ACHN (cell line): ENCODE data around the gene NOS1.

Source experiments
- DNase-seq: peaks from one replicate; pipeline ENCODE4 v3.0.0-alpha.2; 2015
- in situ Hi-C: cut with HindIII; loops from 2 replicates; pipeline ENCODE4 v1.10.0; 2017; ENCODE audit warnings: low sequenced_read_pairs, low pct_ligation_motif_present, low pct_unique_long_range_greater_than_20kb

The NOS1 gene

GRCh38 chr12:117342682-117343081 lies 18.7 kb downstream of the NOS1 start:
- in situ Hi-C loops: no loop called here
- no peak for DNase-seq

DNA sequence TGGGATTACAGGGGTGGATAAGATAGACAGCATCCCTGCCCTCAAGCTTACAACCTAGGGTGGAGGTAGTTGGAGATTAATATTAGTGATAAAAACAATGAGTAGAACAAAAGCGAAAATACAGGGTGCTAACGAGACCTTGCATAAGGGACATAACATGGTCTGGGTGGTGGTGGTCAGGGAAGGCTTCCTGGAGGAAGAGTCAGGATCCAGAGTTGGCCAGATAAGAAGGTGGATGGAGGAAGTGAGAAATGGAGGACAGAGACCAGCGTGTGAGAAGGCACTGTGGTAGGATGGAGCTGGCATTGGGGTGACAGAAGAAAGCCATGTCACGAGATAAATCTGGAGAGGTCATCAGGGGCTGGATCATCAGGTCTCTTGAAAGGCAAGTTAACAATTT lies 19.2 kb downstream of the NOS1 start:
- in situ Hi-C loops: no loop called here
- DNase-seq: no peak

- in situ Hi-C loops: no loop called here
- no peak for DNase-seq
Measured at GRCh38 chr12:117339104-117339503, 22.3 kb downstream of the NOS1 start.

DNA sequence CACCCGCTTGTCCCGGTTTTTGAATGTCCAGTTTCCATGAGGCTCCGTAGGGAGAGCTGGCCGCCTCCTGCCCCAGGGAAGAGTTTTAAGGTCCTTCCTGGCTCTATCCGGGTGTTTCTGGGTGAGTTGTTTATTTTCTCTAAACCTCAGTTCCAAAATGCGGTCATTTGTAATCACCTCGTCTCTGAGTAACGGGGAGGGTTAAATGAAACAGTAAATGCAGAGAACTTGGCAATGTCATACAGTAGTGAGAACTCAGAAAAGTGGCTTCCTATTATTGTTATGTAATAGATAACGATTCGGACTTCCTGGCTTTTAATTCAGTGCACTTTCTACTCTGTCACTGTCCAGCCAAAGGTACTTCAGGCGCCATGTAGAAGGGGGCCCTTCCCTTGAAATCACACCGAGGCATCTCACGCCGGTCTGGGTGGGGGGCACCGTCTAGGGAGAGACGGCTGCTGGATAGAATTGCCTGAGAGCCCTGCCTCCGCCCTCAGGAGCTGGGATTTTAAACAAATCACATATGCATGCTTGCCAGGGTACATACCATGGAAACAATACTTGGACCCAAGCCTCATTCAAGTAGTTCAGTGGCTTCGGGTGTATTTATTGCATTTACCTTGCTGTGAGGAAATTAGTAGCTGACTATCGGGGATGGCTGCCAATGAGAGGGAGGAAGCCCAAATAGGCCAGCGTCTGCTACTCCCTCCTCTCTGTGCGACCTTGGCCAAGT lies 26.4 kb downstream of the NOS1 start:
- in situ Hi-C loops: no loop called here
- no peak for DNase-seq

- no peak for DNase-seq
- in situ Hi-C loops: no loop called here
Measured at GRCh38 chr12:117334051-117334450, 27.4 kb downstream of the NOS1 start.

DNA sequence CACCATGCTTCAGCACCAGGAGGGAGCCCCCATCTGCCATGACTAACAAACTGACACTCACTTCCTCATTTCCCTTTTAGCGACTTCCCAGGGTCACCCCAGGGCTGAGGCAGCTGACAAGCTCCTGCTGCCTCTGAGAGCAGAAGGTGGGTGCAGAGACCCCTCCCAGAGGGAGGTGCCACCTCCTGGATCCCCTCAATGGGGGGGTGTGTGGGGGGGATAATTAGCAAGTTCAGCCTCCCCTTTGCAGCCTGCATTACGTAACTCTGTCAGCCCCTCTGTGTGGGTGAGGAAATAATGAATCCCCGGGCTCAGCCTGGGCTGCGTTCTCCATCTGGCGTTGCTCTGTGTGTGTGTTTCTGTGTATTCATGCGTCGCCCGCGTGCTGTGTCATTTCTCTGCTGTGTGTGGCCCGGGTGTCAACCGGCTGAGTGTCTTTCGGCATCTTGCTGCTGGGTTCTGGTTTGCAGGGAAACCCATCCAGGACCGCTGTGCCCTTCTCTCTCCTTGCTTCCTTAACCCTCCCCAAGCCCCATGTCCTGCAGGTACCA lies 28.0 kb downstream of the NOS1 start:
- in situ Hi-C loops: no loop called here
- DNase-seq: no peak

DNA sequence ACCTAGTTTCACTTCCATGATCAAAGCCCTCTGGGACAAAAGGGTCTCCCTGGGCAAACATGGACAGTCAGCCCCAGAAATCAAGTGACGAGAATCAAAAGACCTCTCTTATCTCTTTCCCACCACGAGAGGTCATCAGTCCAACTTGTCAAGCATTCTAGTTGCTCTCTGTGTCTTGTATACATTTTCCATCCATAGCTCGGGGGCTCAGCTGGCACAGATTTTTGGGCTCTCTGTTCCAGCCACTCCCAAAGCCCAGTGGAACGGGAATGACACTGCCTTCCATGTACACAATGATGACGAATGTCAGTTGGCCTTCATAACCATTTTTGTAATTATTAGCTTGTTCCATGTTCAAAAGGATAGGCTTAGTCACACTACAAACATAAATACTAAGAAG lies 29.7 kb downstream of the NOS1 start:
- peak; percentile 27 for DNase-seq
- in situ Hi-C loops: no loop called here

- no peak for DNase-seq
- in situ Hi-C loops: no loop called here
Measured at GRCh38 chr12:117330441-117331113, 30.8 kb downstream of the NOS1 start.

- DNase-seq: no peak
- in situ Hi-C loops: no loop called here
Measured at GRCh38 chr12:117329756-117330155, 31.7 kb downstream of the NOS1 start.

DNA sequence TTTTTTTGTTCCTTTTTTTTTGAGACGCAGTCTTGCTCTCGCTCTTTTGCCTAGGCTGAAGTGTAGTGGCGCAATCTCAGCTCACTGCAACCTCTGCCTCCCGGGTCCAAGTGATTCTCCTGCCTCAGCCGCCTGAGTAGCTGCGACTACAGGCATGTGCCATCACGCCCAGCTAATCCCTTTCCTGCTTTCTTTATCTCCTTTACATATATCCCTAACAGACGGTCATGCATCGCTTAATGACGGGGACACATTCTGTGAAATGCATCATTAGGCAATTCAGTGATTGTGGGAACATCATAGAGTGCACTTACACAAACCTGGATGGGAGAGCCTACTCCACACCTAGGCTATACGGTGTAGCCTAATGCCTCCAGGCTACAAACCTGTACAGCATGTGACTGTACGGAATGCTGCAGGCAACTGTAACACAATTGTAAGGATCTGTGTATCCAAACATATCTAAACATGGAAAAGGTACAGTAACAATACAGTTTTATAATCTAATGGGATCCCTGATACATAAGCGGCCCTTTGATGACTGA lies 32.8 kb downstream of the NOS1 start:
- in situ Hi-C loops: no loop called here
- DNase-seq: no peak

GRCh38 chr12:117322428-117322827 lies 39.0 kb downstream of the NOS1 start:
- DNase-seq: no peak
- in situ Hi-C loops: no loop called here

GRCh38 chr12:117321572-117321971 lies 39.9 kb downstream of the NOS1 start:
- in situ Hi-C loops: no loop called here
- DNase-seq: no peak

- DNase-seq: no peak
- in situ Hi-C loops: no loop called here
Measured at GRCh38 chr12:117318591-117318990, 42.8 kb downstream of the NOS1 start.

DNA sequence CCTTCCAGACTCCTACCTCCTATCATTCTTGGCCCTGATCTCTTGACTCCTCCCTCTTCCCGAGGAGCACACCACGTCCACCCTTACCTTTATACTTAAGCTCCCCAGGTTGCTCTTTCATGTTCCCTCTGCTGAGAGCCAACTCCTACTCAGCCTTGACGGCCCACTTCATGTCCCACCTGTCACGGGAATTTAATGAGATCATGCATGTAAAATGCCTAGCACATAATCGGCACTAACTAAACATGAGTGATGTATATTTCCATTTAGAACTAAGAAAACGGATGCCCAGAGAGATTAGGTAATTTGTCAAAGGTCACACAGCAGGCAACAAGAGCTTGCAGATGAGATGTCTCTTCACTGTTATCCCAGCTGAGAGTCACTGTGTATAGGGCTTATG lies 45.1 kb downstream of the NOS1 start:
- in situ Hi-C loops: no loop called here
- no peak for DNase-seq

DNA sequence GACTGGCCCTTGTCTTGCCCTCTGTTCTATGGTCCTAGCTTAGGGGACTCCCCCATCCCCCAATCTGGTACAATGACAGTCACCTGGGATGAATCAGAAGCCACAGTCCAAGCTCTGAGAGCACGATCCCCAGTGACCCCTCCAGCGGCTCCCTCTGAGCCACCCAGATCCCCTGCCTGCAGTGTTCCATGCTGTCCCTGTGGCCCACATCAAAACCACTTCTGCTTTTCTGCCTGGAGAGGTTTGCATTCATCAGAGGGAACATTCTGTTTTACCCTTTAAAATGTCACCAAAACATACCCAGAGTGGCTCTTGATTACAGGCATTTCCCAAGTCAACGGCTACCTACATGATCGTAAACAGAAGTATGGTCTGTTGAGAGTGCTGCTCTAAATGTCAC lies 47.5 kb downstream of the NOS1 start:
- DNase-seq: no peak
- in situ Hi-C loops: no loop called here

DNA sequence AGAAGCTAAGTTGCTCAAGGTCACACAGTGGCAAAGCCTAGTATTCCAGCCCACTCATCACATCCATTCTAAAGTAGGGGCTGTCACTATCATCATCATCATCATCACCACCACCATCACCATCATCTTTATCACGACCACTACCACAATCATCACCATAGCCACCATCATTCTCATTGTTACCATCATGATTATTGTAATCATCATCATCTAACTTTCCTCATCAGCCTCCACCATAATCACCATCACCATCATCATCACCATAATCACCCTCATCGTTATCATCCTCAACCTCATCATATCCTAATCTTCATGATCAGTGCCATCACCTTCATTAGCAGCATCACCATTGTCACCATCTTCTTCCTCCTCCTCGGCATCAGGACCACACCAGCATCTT lies 48.7 kb downstream of the NOS1 start:
- in situ Hi-C loops: no loop called here
- no peak for DNase-seq

GRCh38 chr12:117309276-117309925 lies 52.0 kb downstream of the NOS1 start:
- DNase-seq: no peak
- in situ Hi-C loops: no loop called here

- in situ Hi-C loops: no loop called here
- no peak for DNase-seq
Measured at GRCh38 chr12:117300174-117300573, 61.3 kb downstream of the NOS1 start.

DNA sequence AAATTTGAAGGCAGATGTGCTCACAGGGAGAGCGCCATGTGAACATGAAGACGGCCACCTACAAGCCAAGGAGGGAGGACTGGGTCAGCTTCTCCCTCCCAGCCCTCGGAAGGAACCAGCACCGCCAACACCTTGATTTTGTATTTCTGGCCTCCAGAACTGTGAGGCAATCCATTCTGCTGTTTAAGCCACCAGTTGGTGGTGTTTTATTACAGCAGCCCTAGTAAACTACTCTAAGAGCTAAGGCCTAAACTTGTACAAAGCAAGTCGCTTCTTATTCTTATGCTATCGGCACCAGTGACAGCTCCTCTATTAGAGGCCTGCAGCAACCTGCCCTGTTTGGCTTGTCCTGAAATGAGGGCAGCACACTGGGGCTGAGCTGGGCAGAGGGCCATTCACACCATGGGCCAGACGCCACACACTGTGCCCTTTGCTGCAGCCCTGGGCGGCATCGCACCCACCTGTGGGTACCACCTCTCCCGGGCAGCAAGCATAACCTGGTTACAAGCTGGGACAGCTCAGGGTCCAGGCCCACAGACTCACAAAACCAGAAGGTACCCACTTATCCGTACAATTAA lies 62.7 kb downstream of the NOS1 start:
- DNase-seq: no peak
- in situ Hi-C loops: no loop called here
